Keratinocyte (primary cell): ENCODE measurements around the gene ENPP1. TPM values are rescaled to one million over a fixed set of nuclear protein-coding genes. Genes with fewer than 3 reads are reported as not detected.

Experiments used
- DNase-seq: peaks from one replicate; pipeline ENCODE4 v3.0.0-alpha.2; 2011; ENCODE audit warnings: low read depth, missing footprints, low spot score
- FAIRE-seq: peaks from 2 replicates; lab custom pipeline; 2011; peaks lifted over from hg19 to GRCh38; lab: Jason Lieb, UNC
- H2AFZ ChIP-seq: 2 replicates; pipeline ENCODE4 v1.6.0; 2012; ENCODE audit warnings: low read length, control low read depth, inconsistent platforms; ENCODE audit not compliant: control insufficient read depth
- H3K27ac ChIP-seq: 2 replicates; pipeline ENCODE4 v1.5.1; 2011; ENCODE audit warnings: low read length; ENCODE audit not compliant: control insufficient read depth, insufficient read depth
- H3K27me3 ChIP-seq: 3 replicates; pipeline ENCODE4 v1.6.0; 2011; ENCODE audit warnings: low read length; ENCODE audit not compliant: control insufficient read depth, insufficient read depth; ENCODE audit errors: extremely low read depth
- H3K36me3 ChIP-seq, 2 experiments: 2 replicates in 1 of 2; 3 replicates in 1 of 2; pipeline ENCODE4 v1.5.1; 2011; ENCODE audit warnings: low read length in 2 of 2, mild to moderate bottlenecking in 1 of 2; ENCODE audit not compliant: control insufficient read depth in 2 of 2, insufficient read depth in 2 of 2; ENCODE audit errors: extremely low read depth in 1 of 2
- H3K4me1 ChIP-seq: 3 replicates; pipeline ENCODE4 v1.5.1; 2011; ENCODE audit warnings: low read length; ENCODE audit not compliant: control insufficient read depth, insufficient read depth; ENCODE audit errors: extremely low read depth
- H3K4me2 ChIP-seq: 3 replicates; pipeline ENCODE4 v1.6.0; 2011; ENCODE audit warnings: low read depth, low read length; ENCODE audit not compliant: control insufficient read depth, insufficient read depth; ENCODE audit errors: extremely low read depth
- H3K4me3 ChIP-seq, 3 experiments: fragments of 200-600 bp in 1 of 3; sonication (generic) in 1 of 3; 2 replicates in 2 of 3; 3 replicates in 1 of 3; pipeline ENCODE4 v1.5.1; 2011 to 2016; ENCODE audit warnings: low read length in 3 of 3, mild to moderate bottlenecking in 3 of 3, control low read depth in 2 of 3, inconsistent platforms in 1 of 3, low read depth in 1 of 3, mixed read lengths in 1 of 3, mixed run types in 1 of 3, moderate library complexity in 1 of 3; ENCODE audit not compliant: control insufficient read depth in 2 of 3, insufficient read depth in 2 of 3; ENCODE audit errors: extremely low read depth in 1 of 3
- H3K79me2 ChIP-seq: 2 replicates; pipeline ENCODE4 v1.6.0; 2012; ENCODE audit warnings: low read length; ENCODE audit not compliant: control insufficient read depth, insufficient read depth
- H3K9ac ChIP-seq: 3 replicates; pipeline ENCODE4 v1.6.0; 2011; ENCODE audit warnings: low read length; ENCODE audit not compliant: control insufficient read depth, insufficient read depth; ENCODE audit errors: extremely low read depth
- H3K9me1 ChIP-seq: 3 replicates; pipeline ENCODE4 v1.6.0; 2011; ENCODE audit warnings: low read length; ENCODE audit not compliant: control insufficient read depth, insufficient read depth; ENCODE audit errors: extremely low read depth
- H3K9me3 ChIP-seq: 2 replicates; pipeline ENCODE4 v1.5.1; 2012; ENCODE audit warnings: low read depth, low read length; ENCODE audit not compliant: control insufficient read depth
- H4K20me1 ChIP-seq: 3 replicates; pipeline ENCODE4 v1.6.0; 2011; ENCODE audit warnings: low read length; ENCODE audit not compliant: control insufficient read depth, insufficient read depth; ENCODE audit errors: extremely low read depth
- CTCF ChIP-seq, 3 experiments: IDR thresholded peaks in 1 of 3; conservative IDR thresholded peaks in 1 of 3; optimal IDR thresholded peaks in 1 of 3; 2 replicates in 2 of 3; 3 replicates in 1 of 3; pipeline versions ENCODE3 to v1.5.1; 2011; ENCODE audit warnings: low read length in 3 of 3, mild to moderate bottlenecking in 3 of 3, moderate library complexity in 2 of 3, control low read depth in 1 of 3, inconsistent platforms in 1 of 3; ENCODE audit not compliant: insufficient read depth in 2 of 3; ENCODE audit errors: extremely low read depth in 1 of 3
- EZH2 ChIP-seq: IDR thresholded peaks from one replicate; pipeline ENCODE4 v1.6.1; 2012; ENCODE audit warnings: inconsistent platforms, mild to moderate bottlenecking, low read length, moderate library complexity
- dilution Hi-C: fragments of 300-500 bp; cut with MboI; formaldehyde crosslinking; loops from one replicate; pipeline ENCODE4 v1.7.0; 2020; ENCODE audit warnings: low sequenced_read_pairs; ENCODE audit not compliant: extremely low pct_ligation_motif_present
- polyA plus RNA-seq, 5 experiments: library from polyadenylated mRNA; depleted of rRNA in 3 of 5; stranded (reverse) in 3 of 5; stranded (forward) in 1 of 5; unstranded in 1 of 5; fragments of >200 nt; gene quantifications; 1 replicate in 1 of 5; 2 replicates in 3 of 5; 3 replicates in 1 of 5; pipeline versions ENCODE4 v1.2.1 to v1.2.3, GENCODE V29; 2011 to 2012; ENCODE audit warnings: missing spikeins in 2 of 5, low read depth in 1 of 5, low replicate concordance in 1 of 5

Gene ENPP1
- polyA plus RNA-seq, 1 donor (not counting 4 experiments of a cell fraction or from before 2014, with no cell fraction given) = 0.34 TPM

- no peak overlapping the region for H3K4me3 ChIP-seq
- no peaks in the 10 kb centered on the region for H4K20me1 ChIP-seq
- H3K9me1 ChIP-seq = no peaks in the 10 kb centered on the region
- no peaks in the 10 kb centered on the region for H3K27me3 ChIP-seq
- no peak overlapping the region for H3K27ac ChIP-seq
- dilution Hi-C loops = no loop called here
- H3K4me1 ChIP-seq = no peaks in the 10 kb centered on the region
- H2AFZ ChIP-seq = no peak overlapping the region
- H3K9ac ChIP-seq = no peak overlapping the region
- no peak for TF ChIP-seq CTCF (optimal IDR thresholded peaks at IDR 0.05 in 1 of 3, IDR thresholded peaks at IDR 0.05 in 1 of 3, conservative IDR thresholded peaks at IDR 0.05 in 1 of 3; ENCODE audit: extremely low read depth in 1 of 3, insufficient read depth in 2 of 3, low read length in 3 of 3)
- no peak for TF ChIP-seq EZH2
- H3K79me2 ChIP-seq = no peaks in the 10 kb centered on the region
- H3K36me3 ChIP-seq = no peaks in the 10 kb centered on the region
- H3K4me2 ChIP-seq = no peak overlapping the region
- H3K9me3 ChIP-seq = no peaks in the 10 kb centered on the region
- DNase-seq (no peak), FAIRE-seq (no peak)
Measured at GRCh38 chr6:131828951-131829350, 21.1 kb downstream of the ENPP1 start.

- no peak for FAIRE-seq
- TF ChIP-seq CTCF (optimal IDR thresholded peaks at IDR 0.05 in 1 of 3, IDR thresholded peaks at IDR 0.05 in 1 of 3, conservative IDR thresholded peaks at IDR 0.05 in 1 of 3; ENCODE audit: extremely low read depth in 1 of 3, insufficient read depth in 2 of 3, low read length in 3 of 3) (no peak), EZH2 (no peak)
- no peak overlapping the region for H3K4me2 ChIP-seq
Measured at GRCh38 chr6:131831392-131831791, 23.6 kb downstream of the ENPP1 start.

More at GRCh38 chr6:131831392-131831791, 23.6 kb downstream of the ENPP1 start:
- no peaks in the 10 kb centered on the region for H3K27me3 ChIP-seq
- no peaks in the 10 kb centered on the region for H3K4me1 ChIP-seq
- no peak overlapping the region for H2AFZ ChIP-seq
- DNase-seq = no peak
- H3K9me3 ChIP-seq = no peaks in the 10 kb centered on the region
- no peak overlapping the region for H3K9ac ChIP-seq
- no peak overlapping the region for H3K4me3 ChIP-seq
- dilution Hi-C loops = no loop called here
- H3K27ac ChIP-seq = no peak overlapping the region
- H3K79me2 ChIP-seq = no peaks in the 10 kb centered on the region
- no peaks in the 10 kb centered on the region for H4K20me1 ChIP-seq
- no peaks in the 10 kb centered on the region for H3K9me1 ChIP-seq
- H3K36me3 ChIP-seq = no peaks in the 10 kb centered on the region
